ENCODE results near the gene PLS1.
"Not testable (repeated sequence)": the region's sequence is repeated elsewhere in the genome, so short reads cannot be mapped to it uniquely, and the experiment has no call there.

Gene PLS1

DNA sequence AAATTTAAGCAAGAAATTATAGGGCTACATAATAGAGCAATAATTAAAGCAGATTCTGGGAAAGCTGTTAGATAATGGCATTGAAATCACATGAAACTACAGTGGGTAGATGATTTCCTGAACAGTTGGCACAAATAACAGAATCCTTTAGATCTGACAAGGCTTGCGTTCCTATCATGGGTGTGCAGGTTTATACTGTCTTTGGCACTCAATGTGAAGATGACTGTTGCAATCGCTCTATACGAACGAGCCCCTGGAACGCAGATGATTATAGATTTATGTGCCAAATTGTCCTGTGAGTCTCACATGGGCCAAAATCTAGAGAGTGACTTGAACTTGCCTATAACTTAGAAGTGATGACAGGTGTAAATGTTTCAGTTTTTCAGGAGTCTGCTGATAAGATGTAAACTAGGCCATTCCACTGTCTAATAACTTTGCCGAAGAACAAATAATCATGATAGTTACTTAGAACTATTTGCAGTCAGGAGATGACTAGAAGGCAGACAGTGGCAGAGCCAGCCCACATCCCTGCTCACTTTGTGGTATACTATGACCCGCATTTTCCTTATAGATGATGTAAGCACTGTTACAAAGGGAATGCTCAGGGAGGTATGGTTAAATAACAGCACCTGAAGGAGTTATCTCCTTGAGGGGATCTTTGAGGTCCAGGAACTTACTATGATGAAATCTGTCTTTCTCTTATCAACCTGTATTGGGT lies 97.1 kb downstream of the PLS1 start:
- TF ChIP-seq, protein P1, sequence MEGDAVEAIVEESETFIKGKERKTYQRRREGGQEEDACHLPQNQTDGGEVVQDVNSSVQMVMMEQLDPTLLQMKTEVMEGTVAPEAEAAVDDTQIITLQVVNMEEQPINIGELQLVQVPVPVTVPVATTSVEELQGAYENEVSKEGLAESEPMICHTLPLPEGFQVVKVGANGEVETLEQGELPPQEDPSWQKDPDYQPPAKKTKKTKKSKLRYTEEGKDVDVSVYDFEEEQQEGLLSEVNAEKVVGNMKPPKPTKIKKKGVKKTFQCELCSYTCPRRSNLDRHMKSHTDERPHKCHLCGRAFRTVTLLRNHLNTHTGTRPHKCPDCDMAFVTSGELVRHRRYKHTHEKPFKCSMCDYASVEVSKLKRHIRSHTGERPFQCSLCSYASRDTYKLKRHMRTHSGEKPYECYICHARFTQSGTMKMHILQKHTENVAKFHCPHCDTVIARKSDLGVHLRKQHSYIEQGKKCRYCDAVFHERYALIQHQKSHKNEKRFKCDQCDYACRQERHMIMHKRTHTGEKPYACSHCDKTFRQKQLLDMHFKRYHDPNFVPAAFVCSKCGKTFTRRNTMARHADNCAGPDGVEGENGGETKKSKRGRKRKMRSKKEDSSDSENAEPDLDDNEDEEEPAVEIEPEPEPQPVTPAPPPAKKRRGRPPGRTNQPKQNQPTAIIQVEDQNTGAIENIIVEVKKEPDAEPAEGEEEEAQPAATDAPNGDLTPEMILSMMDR (IDR thresholded peaks at IDR 0.05; ENCODE audit: low read depth, low read length, missing control alignments), result no peak
- H3K4me3 ChIP-seq (ENCODE audit: low read depth, low read length), result no peak overlapping the region
- in situ Hi-C loops (cut with HindIII; ENCODE audit: low sequenced_read_pairs), result no loop called here
- no peak for DNase-seq (ENCODE audit: low read depth)

DNA sequence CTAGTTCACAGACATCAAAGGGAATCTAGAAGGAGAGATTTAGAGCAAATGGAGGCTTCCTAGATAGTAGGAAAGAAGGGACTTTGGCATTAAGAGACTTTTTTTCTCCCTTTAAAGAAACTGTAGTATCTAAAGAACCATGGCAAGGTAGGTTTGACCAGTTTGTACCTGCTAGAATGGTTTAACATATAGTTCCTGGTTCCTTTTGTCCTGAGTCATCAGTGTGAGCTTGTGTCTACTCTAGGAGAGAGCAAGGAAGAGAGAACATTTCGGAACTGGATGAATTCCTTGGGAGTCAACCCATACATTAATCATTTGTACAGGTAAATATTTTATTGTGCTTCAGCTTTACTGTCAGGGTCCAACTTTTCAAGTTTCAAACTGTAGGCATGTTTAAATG lies 98.0 kb downstream of the PLS1 start:
- in situ Hi-C loops (cut with HindIII; ENCODE audit: low sequenced_read_pairs), result no loop called here
- H3K4me3 ChIP-seq (ENCODE audit: low read depth, low read length), result no peak overlapping the region
- no peak for DNase-seq (ENCODE audit: low read depth)
- TF ChIP-seq, protein P1 (IDR thresholded peaks at IDR 0.05; ENCODE audit: low read depth, low read length, missing control alignments), result no peak

DNA sequence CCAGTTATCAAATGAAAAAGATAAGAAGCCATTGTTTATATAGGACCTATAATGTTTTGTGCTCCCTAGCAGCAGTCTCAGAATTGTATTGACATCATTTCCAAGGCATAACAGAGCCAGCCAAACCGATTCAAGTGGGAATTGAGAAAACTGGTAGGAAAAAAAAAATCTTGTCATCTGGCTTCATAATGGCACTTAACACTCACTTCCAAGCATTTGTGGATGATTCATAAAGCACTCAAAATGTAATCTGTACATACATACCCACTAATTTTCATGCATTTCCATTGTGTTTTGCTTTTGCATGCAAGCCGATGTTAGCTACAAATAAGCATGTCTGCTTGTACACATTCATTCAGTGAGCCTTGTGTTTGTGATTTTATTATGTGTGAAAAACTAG lies 109.0 kb downstream of the PLS1 start:
- no peak overlapping the region for H3K4me3 ChIP-seq (ENCODE audit: low read depth, low read length)
- TF ChIP-seq, protein P1 (IDR thresholded peaks at IDR 0.05; ENCODE audit: low read depth, low read length, missing control alignments), result no peak
- DNase-seq (ENCODE audit: low read depth), result no peak
- in situ Hi-C loops (cut with HindIII; ENCODE audit: low sequenced_read_pairs), result no loop called here

DNA sequence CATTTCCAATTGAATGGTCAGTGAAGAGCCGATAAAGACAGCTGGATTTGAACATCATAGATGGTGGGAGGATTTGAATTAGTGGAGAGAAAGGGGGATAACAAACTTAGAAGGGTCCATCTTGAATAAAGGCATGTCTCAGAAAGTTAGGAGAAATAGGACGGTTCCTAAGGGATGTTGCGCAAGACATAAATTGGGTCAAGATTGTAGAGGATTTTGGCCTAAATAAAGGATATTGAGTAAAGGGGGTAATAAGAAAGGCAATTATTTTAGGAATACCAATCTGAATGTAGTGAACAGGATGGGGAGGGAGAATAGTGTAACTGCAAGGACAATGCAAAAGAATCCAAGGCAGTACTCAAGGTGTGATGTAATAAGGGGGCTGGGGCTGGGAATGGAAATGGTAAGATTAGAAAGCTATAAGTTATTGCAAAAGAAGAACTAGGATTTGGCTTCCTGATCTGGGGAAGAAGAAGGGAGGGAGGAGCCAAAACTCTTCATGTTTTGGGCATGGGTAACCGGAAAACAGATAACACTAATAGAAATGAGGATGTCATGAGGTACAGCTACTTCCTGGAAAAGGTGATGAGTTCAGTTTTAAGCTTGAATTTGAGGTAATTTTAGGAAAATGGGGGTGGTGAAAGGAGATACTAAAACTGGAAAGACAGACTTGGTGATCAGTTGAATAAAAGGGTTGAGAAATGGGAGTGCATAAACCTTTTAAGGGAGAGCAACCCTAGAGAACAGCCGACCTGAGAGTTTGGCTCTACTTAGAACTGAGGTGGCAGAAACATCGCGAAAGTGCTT lies 110.3 kb downstream of the PLS1 start:
- H3K4me3 ChIP-seq (ENCODE audit: low read depth, low read length), result no peak overlapping the region
- in situ Hi-C loops (cut with HindIII; ENCODE audit: low sequenced_read_pairs), result no loop called here
- TF ChIP-seq, protein P1 (IDR thresholded peaks at IDR 0.05; ENCODE audit: low read depth, low read length, missing control alignments), result no peak
- no peak for DNase-seq (ENCODE audit: low read depth)

DNA sequence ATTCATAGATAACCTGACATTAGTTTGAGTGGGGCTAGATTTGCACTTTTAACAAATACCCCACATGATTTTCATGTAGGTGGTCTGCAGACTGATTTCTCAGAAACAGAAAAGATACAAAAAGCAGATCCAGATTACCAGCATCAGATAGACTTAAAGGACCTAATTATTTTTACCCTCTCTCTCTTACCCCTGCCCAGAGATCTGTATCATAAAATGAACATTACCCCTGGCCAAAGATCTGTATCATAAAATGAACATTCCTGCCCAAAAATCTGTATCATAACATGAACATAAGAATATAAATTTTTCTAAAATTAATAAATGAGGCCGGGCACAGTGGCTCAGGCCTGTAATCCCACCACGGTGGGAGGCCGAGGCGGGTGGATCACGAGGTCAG lies 113.0 kb downstream of the PLS1 start:
- TF ChIP-seq, protein P1 (IDR thresholded peaks at IDR 0.05; ENCODE audit: low read depth, low read length, missing control alignments), result no peak
- no peak overlapping the region for H3K4me3 ChIP-seq (ENCODE audit: low read depth, low read length)
- no peak for DNase-seq (ENCODE audit: low read depth)
- in situ Hi-C loops (cut with HindIII; ENCODE audit: low sequenced_read_pairs), result no loop called here

DNA sequence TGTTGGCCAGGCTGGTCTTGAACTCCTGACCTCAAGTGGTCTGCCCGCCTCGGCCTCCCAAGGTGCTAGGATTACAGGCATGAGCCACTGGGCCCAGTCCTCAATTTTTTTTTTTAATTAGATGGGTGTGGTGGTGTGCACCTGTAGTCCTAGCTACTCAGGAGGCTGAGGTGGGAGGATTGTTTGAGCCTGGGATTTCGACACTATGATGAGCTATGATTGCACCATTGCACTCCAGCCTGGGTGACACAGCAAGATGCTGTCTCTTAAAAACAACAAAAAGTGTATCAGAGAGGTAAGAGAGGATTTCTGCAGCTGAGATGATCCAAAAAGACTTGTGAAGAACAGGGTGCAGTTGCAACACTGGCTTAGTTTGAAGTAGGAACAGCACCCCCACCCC lies 118.7 kb downstream of the PLS1 start:
- in situ Hi-C loops (cut with HindIII; ENCODE audit: low sequenced_read_pairs); DNase-seq (ENCODE audit: low read depth); H3K4me3 ChIP-seq (ENCODE audit: low read depth, low read length): not testable (repeated sequence)

DNA sequence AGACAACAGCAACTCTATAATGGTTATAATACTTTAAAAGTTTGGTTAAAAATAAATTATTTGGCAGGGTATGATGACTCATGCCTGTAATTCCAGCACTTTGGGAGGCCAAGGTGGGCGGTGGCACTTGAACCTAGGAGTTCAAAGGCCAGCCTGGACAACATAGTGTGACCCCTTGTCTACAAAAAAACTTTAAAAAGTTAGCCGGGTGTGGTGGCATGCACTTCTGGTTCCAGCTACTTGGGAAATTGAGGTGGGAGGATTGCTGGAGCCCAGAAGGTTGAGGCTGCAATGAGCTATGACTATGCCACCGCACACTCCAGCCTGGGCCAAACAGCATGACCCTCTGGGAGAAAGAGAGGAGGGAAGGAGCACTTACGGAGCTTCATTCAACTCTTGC lies 119.9 kb downstream of the PLS1 start:
- DNase-seq (ENCODE audit: low read depth), result no peak
- TF ChIP-seq, protein P1 (IDR thresholded peaks at IDR 0.05; ENCODE audit: low read depth, low read length, missing control alignments), result no peak
- no peak overlapping the region for H3K4me3 ChIP-seq (ENCODE audit: low read depth, low read length)
- in situ Hi-C loops (cut with HindIII; ENCODE audit: low sequenced_read_pairs), result no loop called here

Data from astrocyte of the cerebellum (primary cell).